HG03039 (cell line): Measurements from ENCODE around the gene TMEM72.
"Not testable (repeated sequence)": the region's sequence is repeated elsewhere in the genome, so short reads cannot be mapped to it uniquely, and the experiment has no call there.

ENCODE experiments used
- ATAC-seq: cut with Tn5 transposase; IDR thresholded peaks from one replicate; pipeline ENCODE4 v1.9.1; 2021; ENCODE audit warnings: mild to moderate bottlenecking, moderate library complexity; ENCODE audit not compliant: unreplicated experiment

The TMEM72 gene

GRCh38 chr10:44911081-44911540, at the start of gene TMEM72:
TMEM72 (plus strand) TSS chr10:44911337; CDS start chr10:44911513, 176 bp downstream.
- no peak for ATAC-seq

- ATAC-seq = no peak
Observed at GRCh38 chr10:44862006-44862751, 49.0 kb upstream of the TMEM72 start.

- ATAC-seq = no peak
Observed at GRCh38 chr10:44862924-44863323, 48.2 kb upstream of the TMEM72 start.

- no peak for ATAC-seq
Observed at GRCh38 chr10:44863344-44864047, 47.6 kb upstream of the TMEM72 start.

- ATAC-seq = no peak
Observed at GRCh38 chr10:44864051-44864450, 47.1 kb upstream of the TMEM72 start.

GRCh38 chr10:44864637-44865288, 46.4 kb upstream of the TMEM72 start:
- ATAC-seq = peak; percentile 85

GRCh38 chr10:44865289-44865671, 45.9 kb upstream of the TMEM72 start:
- ATAC-seq = no peak

GRCh38 chr10:44866367-44866766, 44.8 kb upstream of the TMEM72 start:
- not testable (repeated sequence) for ATAC-seq

- no peak for ATAC-seq
Observed at GRCh38 chr10:44870031-44870430, 41.1 kb upstream of the TMEM72 start.

GRCh38 chr10:44873160-44873559, 38.0 kb upstream of the TMEM72 start:
- ATAC-seq = no peak

GRCh38 chr10:44874166-44874565, 37.0 kb upstream of the TMEM72 start:
- no peak for ATAC-seq

GRCh38 chr10:44878706-44879530, 32.2 kb upstream of the TMEM72 start:
- ATAC-seq = peak; percentile 75

GRCh38 chr10:44879531-44879899, 31.6 kb upstream of the TMEM72 start:
- ATAC-seq = no peak

- no peak for ATAC-seq
Observed at GRCh38 chr10:44880090-44880715, 30.9 kb upstream of the TMEM72 start.

- ATAC-seq = no peak
Observed at GRCh38 chr10:44881649-44882048, 29.5 kb upstream of the TMEM72 start.

GRCh38 chr10:44882166-44882720, 28.9 kb upstream of the TMEM72 start:
- ATAC-seq = no peak

- ATAC-seq = no peak
Observed at GRCh38 chr10:44883593-44884331, 27.4 kb upstream of the TMEM72 start.

- ATAC-seq = no peak
Observed at GRCh38 chr10:44885710-44886109, 25.4 kb upstream of the TMEM72 start.

- ATAC-seq = no peak
Observed at GRCh38 chr10:44886966-44887365, 24.2 kb upstream of the TMEM72 start.
